Trophoblast cell (in vitro differentiated cells and primary cell): ENCODE measurements around the gene TRIM16.
A peak's percentile ranks its signal among the peaks of the same experiment; 100 is the strongest.
"Not testable (repeated sequence)": the region's sequence is repeated elsewhere in the genome, so short reads cannot be mapped to it uniquely, and the experiment has no call there.

Source experiments
- DNase-seq, 2 donors: peaks; one replicate each; pipeline ENCODE4 v3.0.0-alpha.2; 2016
- H2AFZ ChIP-seq: 2 replicates; pipeline ENCODE4 v1.6.1; 2013; ENCODE audit warnings: low read length, moderate library complexity, mild to moderate bottlenecking; ENCODE audit not compliant: insufficient read depth, poor library complexity
- H2AK5ac ChIP-seq: 2 replicates; pipeline ENCODE4 v1.6.1; 2013; ENCODE audit warnings: mild to moderate bottlenecking, low read length
- H2BK120ac ChIP-seq: 2 replicates; pipeline ENCODE4 v1.6.1; 2013; ENCODE audit warnings: low read length, mild to moderate bottlenecking, moderate library complexity; ENCODE audit not compliant: insufficient read depth, poor library complexity
- H2BK12ac ChIP-seq: 2 replicates; pipeline ENCODE4 v1.6.1; 2013; ENCODE audit warnings: mild to moderate bottlenecking, low read length, moderate library complexity
- H2BK5ac ChIP-seq: 2 replicates; pipeline ENCODE4 v1.6.1; 2013; ENCODE audit warnings: low read length, low read depth, moderate library complexity, mild to moderate bottlenecking; ENCODE audit not compliant: poor library complexity
- H3K14ac ChIP-seq: 2 replicates; pipeline ENCODE4 v1.6.1; 2013; ENCODE audit warnings: mild to moderate bottlenecking, low read length
- H3K18ac ChIP-seq: 2 replicates; pipeline ENCODE4 v1.6.1; 2013; ENCODE audit warnings: mild to moderate bottlenecking, low read length
- H3K23ac ChIP-seq: 2 replicates; pipeline ENCODE4 v1.6.1; 2013; ENCODE audit warnings: low read length
- H3K27ac ChIP-seq: 2 replicates; pipeline ENCODE4 v1.5.1; 2013; ENCODE audit warnings: low read depth, mild to moderate bottlenecking, inconsistent platforms, low read length, moderate library complexity
- H3K27me3 ChIP-seq: 2 replicates; pipeline ENCODE4 v1.6.1; 2013; ENCODE audit warnings: inconsistent platforms, mild to moderate bottlenecking, low read length, moderate library complexity; ENCODE audit not compliant: insufficient read depth
- H3K36me3 ChIP-seq, 2 experiments: 1 replicate in 1 of 2; 2 replicates in 1 of 2; pipeline ENCODE4 v1.6.1; 2013; ENCODE audit warnings: low read length in 2 of 2, mild to moderate bottlenecking in 2 of 2, moderate library complexity in 1 of 2; ENCODE audit not compliant: insufficient read depth in 2 of 2, control insufficient read depth in 1 of 2
- H3K4ac ChIP-seq: 2 replicates; pipeline ENCODE4 v1.6.1; 2013; ENCODE audit warnings: low read depth, mild to moderate bottlenecking, low read length, moderate library complexity
- H3K4me1 ChIP-seq, 2 experiments: 1 replicate in 1 of 2; 2 replicates in 1 of 2; pipeline ENCODE4 v1.6.1; 2013; ENCODE audit warnings: low read length in 2 of 2, mild to moderate bottlenecking in 2 of 2, moderate library complexity in 1 of 2; ENCODE audit not compliant: insufficient read depth in 2 of 2, control insufficient read depth in 1 of 2
- H3K4me2 ChIP-seq: 2 replicates; pipeline ENCODE4 v1.6.1; 2013; ENCODE audit warnings: inconsistent platforms, mild to moderate bottlenecking, low read length, moderate library complexity
- H3K4me3 ChIP-seq: 2 replicates; pipeline ENCODE4 v1.5.1; 2013; ENCODE audit warnings: mild to moderate bottlenecking, low read depth, low read length, inconsistent platforms
- H3K79me1 ChIP-seq: one replicate; pipeline ENCODE4 v1.6.1; 2013; ENCODE audit warnings: low read length
- H3K79me2 ChIP-seq: 2 replicates; pipeline ENCODE4 v1.6.1; 2013; ENCODE audit warnings: low read length, mild to moderate bottlenecking; ENCODE audit not compliant: control insufficient read depth, insufficient read depth, poor library complexity
- H3K9ac ChIP-seq: 2 replicates; pipeline ENCODE4 v1.6.1; 2013; ENCODE audit warnings: mild to moderate bottlenecking, low read length
- H3K9me3 ChIP-seq: 2 replicates; pipeline ENCODE4 v1.6.1; 2013; ENCODE audit warnings: low read depth, mild to moderate bottlenecking, control low read depth, inconsistent platforms, low read length; ENCODE audit not compliant: insufficient read depth
- H4K12ac ChIP-seq: 2 replicates; pipeline ENCODE4 v1.6.1; 2013; ENCODE audit warnings: low read depth, mild to moderate bottlenecking, low read length, moderate library complexity
- H4K8ac ChIP-seq: 2 replicates; pipeline ENCODE4 v1.6.1; 2013; ENCODE audit warnings: low read depth, mild to moderate bottlenecking, low read length, moderate library complexity
- H4K91ac ChIP-seq: one replicate; pipeline ENCODE4 v1.6.1; 2013; ENCODE audit warnings: low read depth, mild to moderate bottlenecking, low read length, moderate library complexity
- WGBS: extraction: QIAGEN DNeasy Blood & Tissue Kit; methylation state at CpG from one replicate; pipeline ENCODE4 v1.1.7; 2013; ENCODE audit warnings: missing lambda C conversion rate; ENCODE audit not compliant: insufficient read length, insufficient coverage; ENCODE audit errors: extremely low coverage; 5-methylcytosine and 5-hydroxymethylcytosine counted together

The TRIM16 gene

DNA sequence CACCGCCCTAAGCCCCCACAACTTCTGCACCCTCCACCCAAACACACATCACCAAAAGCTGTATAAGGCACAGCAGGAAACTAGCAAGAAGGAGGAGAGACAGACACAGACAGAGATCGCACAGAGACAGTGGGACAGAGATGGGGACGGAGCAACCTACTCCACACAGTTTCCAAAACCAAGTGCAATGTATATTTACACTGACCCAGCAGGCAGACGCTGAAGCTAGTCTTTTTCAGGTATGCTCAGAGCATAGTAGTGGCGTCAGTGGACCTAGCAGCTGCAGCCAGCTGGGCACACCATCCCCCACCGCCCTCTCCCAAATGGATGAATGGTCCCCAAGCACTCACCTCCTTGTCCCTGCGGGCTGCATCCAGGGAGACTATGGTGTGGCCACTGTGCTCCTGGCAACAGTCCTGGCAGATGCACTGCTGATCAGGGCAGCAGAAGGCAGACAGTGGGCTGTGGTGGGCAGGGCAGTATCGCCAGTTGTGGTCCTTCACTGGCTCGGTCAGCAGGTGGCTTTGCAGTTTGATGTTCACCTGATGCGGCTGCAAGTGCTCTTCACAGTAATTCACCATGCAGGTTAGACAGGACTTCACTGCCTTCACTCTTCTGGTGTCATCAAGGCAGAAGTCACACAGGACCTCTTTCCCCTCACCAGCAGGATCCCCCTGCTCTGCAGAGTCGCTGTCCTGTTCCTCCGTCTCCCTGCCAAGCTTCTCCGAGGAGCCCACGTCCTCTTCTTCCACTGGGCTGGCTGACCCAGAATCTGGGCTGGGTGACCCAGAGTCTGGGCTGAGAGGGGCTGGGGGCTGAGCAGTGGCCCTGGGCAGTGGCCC lies 33.1 kb downstream of the TRIM16 start:
- no CpG with 5 or more reads among the region's 14 CpGs for WGBS
- peak overlapping the region; percentile 31 for H2BK12ac ChIP-seq

DNA sequence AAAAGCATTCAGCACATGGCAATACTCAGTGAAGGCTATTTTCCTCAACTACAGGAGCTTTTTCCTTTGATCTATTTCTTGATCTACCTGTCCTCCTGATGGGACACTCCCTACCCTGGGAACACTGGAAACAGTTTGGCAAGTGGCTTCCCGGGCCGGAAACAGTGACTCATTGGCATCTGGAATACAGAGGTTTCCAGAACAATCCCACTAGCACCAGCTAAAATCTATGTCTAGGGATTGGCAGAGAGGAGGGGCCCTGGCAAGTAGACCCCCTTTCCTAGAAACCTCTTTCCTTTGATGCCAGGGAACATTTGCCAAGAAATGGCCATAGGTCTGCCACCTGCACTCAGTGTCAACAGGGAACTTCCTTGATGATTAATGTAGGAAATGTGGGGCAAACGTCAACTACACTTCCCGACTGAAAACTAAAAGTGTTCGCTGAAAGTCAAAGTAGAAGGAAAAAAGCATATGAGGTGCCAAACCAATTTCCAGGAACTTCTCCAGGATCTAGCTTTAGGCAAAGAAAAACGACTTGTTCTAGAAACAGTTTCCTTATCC lies 34.2 kb downstream of the TRIM16 start:
- Histone ChIP-seq H4K8ac (no peak overlapping the region), H3K9me3 (no peaks in the 10 kb centered on the region), H2BK12ac (no peak overlapping the region), H3K79me1 (peaks cover 18% of the 10 kb centered on the region), H3K23ac (no peak overlapping the region), H3K4me1 (peaks cover 27 to 37% of the 10 kb centered on the region in 2 experiments), H2AK5ac (no peak overlapping the region), H3K27me3 (no peaks in the 10 kb centered on the region), H3K36me3 (no peaks in the 10 kb centered on the region), H2AFZ (no peak overlapping the region), H3K4ac (no peak overlapping the region), H4K91ac (no peak overlapping the region), H2BK120ac (no peak overlapping the region), H3K9ac (no peak overlapping the region), H3K27ac (no peak overlapping the region), H4K12ac (no peak overlapping the region), H3K14ac (no peak overlapping the region), H3K18ac (no peak overlapping the region), H3K4me2 (peak overlapping the region; percentile 51), H3K4me3 (no peak overlapping the region), H2BK5ac (no peak overlapping the region), H3K79me2 (peaks cover 2% of the 10 kb centered on the region)
- WGBS: no CpG with 5 or more reads among the region's 6 CpGs
- peak; percentile 73 to 85 for DNase-seq

More for the DNA sequence above, 33.1 kb downstream of the TRIM16 start:
- Histone ChIP-seq H3K4me3 (peak overlapping the region; percentile 64), H2BK120ac (peak overlapping the region; percentile 59), H3K18ac (peak overlapping the region; percentile 25), H3K27me3 (no peaks in the 10 kb centered on the region), H3K79me2 (peaks cover 2% of the 10 kb centered on the region), H2BK5ac (peak overlapping the region; percentile 41), H2AFZ (peak overlapping the region; percentile 9), H3K9ac (no peak overlapping the region), H4K8ac (peak overlapping the region; percentile 29), H3K9me3 (no peaks in the 10 kb centered on the region), H2AK5ac (no peak overlapping the region), H3K36me3 (no peaks in the 10 kb centered on the region), H3K14ac (peak overlapping the region; percentile 16), H4K12ac (peak overlapping the region; percentile 32), H3K79me1 (peaks cover 23% of the 10 kb centered on the region), H4K91ac (peak overlapping the region; percentile 79), H3K27ac (peak overlapping the region; percentile 74), H3K4me2 (peak overlapping the region; percentile 41), H3K23ac (no peak overlapping the region), H3K4me1 (peaks cover 34 to 42% of the 10 kb centered on the region in 2 experiments), H3K4ac (no peak overlapping the region)
- DNase-seq: peak; percentile 13 to 53

- Histone ChIP-seq H3K4ac (no peak overlapping the region), H3K23ac (no peak overlapping the region), H2BK120ac (no peak overlapping the region), H3K4me2 (peak overlapping the region; percentile 1), H3K9me3 (no peaks in the 10 kb centered on the region), H3K36me3 (no peaks in the 10 kb centered on the region), H2AK5ac (no peak overlapping the region), H3K4me1 (peaks cover 22 to 35% of the 10 kb centered on the region in 2 experiments), H3K27ac (no peak overlapping the region), H2AFZ (no peak overlapping the region), H4K8ac (no peak overlapping the region), H3K27me3 (no peaks in the 10 kb centered on the region), H4K91ac (no peak overlapping the region), H3K9ac (no peak overlapping the region), H2BK5ac (no peak overlapping the region), H4K12ac (no peak overlapping the region), H3K4me3 (no peak overlapping the region), H3K79me1 (peaks cover 11% of the 10 kb centered on the region), H2BK12ac (no peak overlapping the region), H3K18ac (no peak overlapping the region), H3K14ac (no peak overlapping the region), H3K79me2 (no peaks in the 10 kb centered on the region)
- WGBS: no CpG with 5 or more reads among the region's 5 CpGs
- DNase-seq: peak in 1 of 2 donors; percentile 34
Measured at GRCh38 chr17:15648386-15648785, 35.7 kb downstream of the TRIM16 start.

- not testable (repeated sequence) for H3K79me2 ChIP-seq, H3K79me1 ChIP-seq, H3K9me3 ChIP-seq, H3K23ac ChIP-seq, H4K8ac ChIP-seq, H3K27me3 ChIP-seq, H2AFZ ChIP-seq, H3K18ac ChIP-seq, H3K4me3 ChIP-seq, H2BK5ac ChIP-seq, H4K12ac ChIP-seq, H2BK12ac ChIP-seq, H3K14ac ChIP-seq, H3K36me3 ChIP-seq, H3K4ac ChIP-seq, H4K91ac ChIP-seq, H3K4me2 ChIP-seq, H2BK120ac ChIP-seq, H2AK5ac ChIP-seq, H3K9ac ChIP-seq
- WGBS: no CpG with 5 or more reads among the region's 5 CpGs
- Histone ChIP-seq H3K4me1 (peaks cover 17 to 25% of the 10 kb centered on the region in 2 experiments), H3K27ac (peak overlapping the region; percentile 31)
- DNase-seq: peak; percentile 20 to 63
Measured at GRCh38 chr17:15645942-15646312, 38.2 kb downstream of the TRIM16 start.
